Osteoblast (primary cell): ENCODE results near the gene DAG1. TPM values are rescaled to one million over a fixed set of nuclear protein-coding genes. Genes with fewer than 3 reads are reported as not detected.

Experiments used
- DNase-seq: peaks from one replicate; pipeline ENCODE4 v3.0.0; 2011; ENCODE audit warnings: low spot score, mixed read lengths; ENCODE audit not compliant: insufficient read length; ENCODE audit errors: missing footprints
- H2AFZ ChIP-seq: 2 replicates; pipeline ENCODE4 v1.6.0; 2011; ENCODE audit warnings: mild to moderate bottlenecking, low read length
- H3K27ac ChIP-seq: 2 replicates; pipeline ENCODE4 v1.5.1; 2011; ENCODE audit warnings: mild to moderate bottlenecking, low read depth, low read length, moderate library complexity
- H3K27me3 ChIP-seq: 2 replicates; pipeline ENCODE4 v1.6.0; 2012; ENCODE audit warnings: mild to moderate bottlenecking, control low read depth, inconsistent platforms, low read length, moderate library complexity; ENCODE audit not compliant: insufficient read depth
- H3K36me3 ChIP-seq: 2 replicates; pipeline ENCODE4 v1.5.1; 2011; ENCODE audit warnings: mild to moderate bottlenecking, low read length, control low read depth, moderate library complexity; ENCODE audit not compliant: insufficient read depth
- H3K4me1 ChIP-seq: 2 replicates; pipeline ENCODE4 v1.5.1; 2011; ENCODE audit warnings: mild to moderate bottlenecking, low read length, control low read depth, moderate library complexity; ENCODE audit not compliant: insufficient read depth
- H3K4me2 ChIP-seq: 2 replicates; pipeline ENCODE4 v1.6.0; 2011; ENCODE audit warnings: mild to moderate bottlenecking, low read length; ENCODE audit not compliant: insufficient read depth
- H3K4me3 ChIP-seq: fragments of 200-600 bp; sonication (generic); 3 replicates; pipeline ENCODE4 v1.5.1; 2012; ENCODE audit warnings: mild to moderate bottlenecking, low read length, inconsistent platforms; ENCODE audit not compliant: insufficient read depth
- H3K79me2 ChIP-seq: 2 replicates; pipeline ENCODE4 v1.6.0; 2012; ENCODE audit warnings: mild to moderate bottlenecking, low read length, control low read depth, inconsistent platforms; ENCODE audit not compliant: insufficient read depth
- H3K9me3 ChIP-seq: 2 replicates; pipeline ENCODE4 v1.5.1; 2011; ENCODE audit warnings: low read depth, low read length, control low read depth
- H4K20me1 ChIP-seq: 2 replicates; pipeline ENCODE4 v1.6.0; 2012; ENCODE audit warnings: mild to moderate bottlenecking, low read length, control low read depth; ENCODE audit not compliant: insufficient read depth
- CTCF ChIP-seq: IDR thresholded peaks from 2 replicates; pipeline ENCODE4 v1.5.1; 2011; ENCODE audit warnings: mild to moderate bottlenecking, low read depth, low read length, moderate library complexity; ENCODE audit errors: extremely low read depth
- total RNA-seq: library from RNA; depleted of rRNA; stranded (reverse); fragments of >200 nt; gene quantifications from 2 replicates; pipeline ENCODE4 v1.2.3, GENCODE V29; 2012

The DAG1 gene
- total RNA-seq, 1 donor = 55.4 TPM

GRCh38 chr3:49513494-49514124 lies 43.5 kb downstream of the DAG1 start:
- Histone ChIP-seq H3K27me3 (no peaks in the 10 kb centered on the region), H3K36me3 (no peaks in the 10 kb centered on the region), H3K4me2 (no peak overlapping the region), H2AFZ (no peak overlapping the region), H4K20me1 (peaks cover under 1% of the 10 kb centered on the region), H3K79me2 (peaks cover 3% of the 10 kb centered on the region), H3K4me1 (no peaks in the 10 kb centered on the region), H3K4me3 (no peak overlapping the region), H3K9me3 (no peaks in the 10 kb centered on the region), H3K27ac (no peak overlapping the region)
- no peak for TF ChIP-seq CTCF
- no peak for DNase-seq

GRCh38 chr3:49518016-49518415 lies 47.9 kb downstream of the DAG1 start:
- H3K36me3 ChIP-seq = no peaks in the 10 kb centered on the region
- peak; percentile 37 for DNase-seq
- TF ChIP-seq CTCF = no peak
- H3K4me3 ChIP-seq = no peak overlapping the region
- H3K4me2 ChIP-seq = no peak overlapping the region
- H3K4me1 ChIP-seq = no peaks in the 10 kb centered on the region
- no peak overlapping the region for H2AFZ ChIP-seq
- H3K27me3 ChIP-seq = no peaks in the 10 kb centered on the region
- peaks cover 10% of the 10 kb centered on the region for H4K20me1 ChIP-seq
- no peaks in the 10 kb centered on the region for H3K9me3 ChIP-seq
- peaks cover 2% of the 10 kb centered on the region for H3K79me2 ChIP-seq
- no peak overlapping the region for H3K27ac ChIP-seq

- peaks cover 2% of the 10 kb centered on the region for H3K79me2 ChIP-seq
- no peak overlapping the region for H3K4me3 ChIP-seq
- H3K27ac ChIP-seq = no peak overlapping the region
- no peak overlapping the region for H3K4me2 ChIP-seq
- no peaks in the 10 kb centered on the region for H3K9me3 ChIP-seq
- H2AFZ ChIP-seq = no peak overlapping the region
- no peaks in the 10 kb centered on the region for H3K36me3 ChIP-seq
- no peaks in the 10 kb centered on the region for H3K4me1 ChIP-seq
- no peaks in the 10 kb centered on the region for H3K27me3 ChIP-seq
- DNase-seq = no peak
- no peak for TF ChIP-seq CTCF
- peaks cover 15% of the 10 kb centered on the region for H4K20me1 ChIP-seq
These were observed 48.4 kb downstream of the DAG1 start for GRCh38 chr3:49518441-49518840.

- Histone ChIP-seq H3K9me3 (no peaks in the 10 kb centered on the region), H3K27ac (no peak overlapping the region), H3K4me2 (no peak overlapping the region), H3K79me2 (peaks cover 2% of the 10 kb centered on the region), H3K4me1 (no peaks in the 10 kb centered on the region), H2AFZ (no peak overlapping the region), H3K27me3 (no peaks in the 10 kb centered on the region), H4K20me1 (peaks cover 17% of the 10 kb centered on the region), H3K4me3 (no peak overlapping the region), H3K36me3 (no peaks in the 10 kb centered on the region)
- peak; percentile 6 for DNase-seq
- no peak for TF ChIP-seq CTCF
These were observed 49.2 kb downstream of the DAG1 start for GRCh38 chr3:49519296-49519695.
